Panc1 (cell line): Measurements from ENCODE around the gene PANK1. TPM values are rescaled to one million over a fixed set of nuclear protein-coding genes. Genes with fewer than 3 reads are reported as not detected.

Experiments used
- ATAC-seq: fragments of 200-7000 bp; cut with Tn5 transposase; 2 replicates; pipeline ENCODE4 v1.9.1; 2020; ENCODE audit warnings: mild to moderate bottlenecking, moderate library complexity
- BruUV-seq: library from RNA; stranded (reverse); fragments of 400-500 nt; replicated peaks from 2 replicates; lab custom pipeline; 2021; lab: Mats Ljungman, UMichigan
- CTCF ChIA-PET: fragments of 300-600 bp; sonication (Branson Sonifier 250); formaldehyde crosslinking; loops from one replicate; lab custom pipeline; 2022; ENCODE audit warnings: antibody characterized with exemption; lab: Charles Lee
- POLR2A ChIA-PET: fragments of 300-600 bp; sonication (Branson Sonifier 250); formaldehyde crosslinking; loops from one replicate; lab custom pipeline; 2022; ENCODE audit warnings: antibody characterized with exemption; lab: Charles Lee
- DNase-seq: peaks from one replicate; pipeline ENCODE4 v3.0.0-alpha.2; 2010; ENCODE audit warnings: low read depth, low spot score
- H3K27ac ChIP-seq: 2 replicates; pipeline ENCODE4 v1.5.1; 2011; ENCODE audit warnings: mild to moderate bottlenecking, low read length, inconsistent platforms
- H3K27me3 ChIP-seq: fragments of 200-500 bp; sonication (Bioruptor generic); 2 replicates; pipeline ENCODE4 v1.6.0; 2014; ENCODE audit warnings: low read length, inconsistent platforms; ENCODE audit not compliant: control insufficient read depth, insufficient read depth
- H3K36me3 ChIP-seq: fragments of 200-500 bp; sonication (Bioruptor generic); 2 replicates; pipeline ENCODE4 v1.5.1; 2014; ENCODE audit warnings: inconsistent platforms, mild to moderate bottlenecking, low read length, moderate library complexity; ENCODE audit not compliant: control insufficient read depth, insufficient read depth
- H3K4me1 ChIP-seq: 2 replicates; pipeline ENCODE4 v1.5.1; 2011; ENCODE audit warnings: inconsistent platforms, mild to moderate bottlenecking, low read length, moderate library complexity; ENCODE audit not compliant: control insufficient read depth, insufficient read depth
- H3K4me3 ChIP-seq, 2 experiments: 2 replicates each; pipeline ENCODE4 v1.5.1; 2011 to 2012; ENCODE audit warnings: low read depth in 2 of 2, low read length in 2 of 2, mild to moderate bottlenecking in 2 of 2, inconsistent platforms in 1 of 2, moderate library complexity in 1 of 2
- H3K9me3 ChIP-seq: fragments of 200-500 bp; sonication (Bioruptor generic); 2 replicates; pipeline ENCODE4 v1.5.1; 2014; ENCODE audit warnings: low read depth, mild to moderate bottlenecking, inconsistent platforms, low read length, moderate library complexity; ENCODE audit not compliant: control insufficient read depth, insufficient read depth
- POLR2AphosphoS5 ChIP-seq: IDR thresholded peaks from 2 replicates; pipeline ENCODE4 v1.6.1; 2012; ENCODE audit warnings: mild to moderate bottlenecking, low read depth, low read length, moderate library complexity
- SIN3A ChIP-seq: IDR thresholded peaks from 2 replicates; pipeline ENCODE4 v1.6.1; 2012; ENCODE audit warnings: low read depth, mild to moderate bottlenecking, low read length, moderate library complexity, borderline replicate concordance; ENCODE audit not compliant: insufficient read depth
- TCF7L2 ChIP-seq: IDR thresholded peaks from 2 replicates; pipeline ENCODE4 v1.6.1; 2011; ENCODE audit warnings: mild to moderate bottlenecking, low read depth, low read length, inconsistent platforms
- in situ Hi-C: cut with HindIII; loops from 2 replicates; pipeline ENCODE4 v1.10.0; 2016; ENCODE audit warnings: low sequenced_read_pairs, low pct_unique_long_range_greater_than_20kb
- intact Hi-C: fragments of 100-400 bp; cut with micrococcal nuclease; formaldehyde crosslinking; loops from one replicate; pipeline ENCODE4 v1.10.0; 2022; ENCODE audit not compliant: unreplicated experiment
- total RNA-seq: library from RNA; stranded (reverse); gene quantifications from one replicate; pipeline ENCODE4 v1.2.1, GENCODE V29; 2021; ENCODE audit not compliant: unreplicated experiment
- TF ChIP-seq, protein P1 (sequence below): fragments of 450-650 bp; IDR thresholded peaks from 2 replicates; pipeline ENCODE4 v1.5.1; 2017; ENCODE audit warnings: mild to moderate bottlenecking
- TF ChIP-seq, protein P2 (sequence below), 2 experiments: IDR thresholded peaks; 2 replicates each; pipeline ENCODE4 v1.6.1; 2011 to 2012; ENCODE audit warnings: low read depth in 2 of 2, control low read depth in 1 of 2, low read length in 1 of 2, mild to moderate bottlenecking in 1 of 2, moderate library complexity in 1 of 2; ENCODE audit not compliant: insufficient read depth in 1 of 2

PANK1 gene
- total RNA-seq, 1 experiment from 2014 or later, result 11.0 TPM

DNA sequence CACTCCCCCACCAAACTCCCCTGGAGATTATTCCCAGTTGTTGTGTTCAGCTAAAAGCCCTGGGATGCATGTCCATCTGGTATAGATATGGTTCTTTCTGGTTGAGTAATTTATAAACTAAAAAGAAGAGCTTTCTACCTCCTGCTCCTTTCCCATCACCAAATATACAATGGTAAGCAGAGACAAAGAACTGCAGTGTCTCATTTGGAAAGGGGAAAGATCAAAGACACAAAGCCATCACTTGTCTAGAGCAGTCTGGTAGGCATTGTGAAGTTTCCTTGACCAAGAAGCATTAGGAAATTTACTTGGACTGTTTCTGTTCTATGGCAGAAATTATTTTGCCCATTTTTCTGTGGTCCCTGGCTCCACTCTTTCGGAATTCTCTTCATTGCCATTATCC lies 24.9 kb upstream of the PANK1 start:
- CTCF ChIA-PET, result no interaction called here
- in situ Hi-C loops, result no loop called here
- no peak for ATAC-seq

DNA sequence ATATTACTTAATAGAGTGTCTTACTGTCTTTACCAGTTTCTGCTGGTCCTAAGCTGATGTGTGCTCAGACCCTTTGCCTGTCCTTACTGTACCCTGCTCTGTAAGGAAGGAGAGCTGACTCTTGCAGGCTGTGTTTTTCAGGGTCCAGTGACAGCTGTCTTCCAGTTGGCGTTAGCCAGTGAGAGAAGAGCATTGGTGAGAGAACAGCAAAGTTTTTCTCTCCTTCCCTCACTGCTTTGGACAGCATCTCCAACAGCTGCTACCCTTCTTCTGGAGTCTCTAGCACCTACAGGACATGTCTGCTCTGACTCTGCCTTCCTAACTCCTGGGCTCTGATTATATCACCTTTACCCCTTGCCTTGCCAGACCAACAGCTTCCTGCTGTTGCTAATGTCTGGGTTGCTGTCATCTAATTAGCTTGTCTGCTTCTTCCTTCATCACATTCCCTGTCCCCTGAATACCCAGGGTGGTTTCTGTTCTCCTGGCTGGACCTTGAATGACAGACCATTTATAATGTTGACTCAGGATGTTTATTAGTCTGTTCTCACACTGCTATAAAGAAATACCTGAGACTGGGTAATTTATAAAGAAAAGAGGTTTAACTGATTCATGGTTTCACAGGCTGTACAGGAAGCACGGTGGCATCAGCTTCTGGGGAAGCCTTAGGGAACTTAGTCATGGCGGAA lies 23.5 kb upstream of the PANK1 start:
- intact Hi-C loops, result no loop called here
- TF ChIP-seq, protein P1, sequence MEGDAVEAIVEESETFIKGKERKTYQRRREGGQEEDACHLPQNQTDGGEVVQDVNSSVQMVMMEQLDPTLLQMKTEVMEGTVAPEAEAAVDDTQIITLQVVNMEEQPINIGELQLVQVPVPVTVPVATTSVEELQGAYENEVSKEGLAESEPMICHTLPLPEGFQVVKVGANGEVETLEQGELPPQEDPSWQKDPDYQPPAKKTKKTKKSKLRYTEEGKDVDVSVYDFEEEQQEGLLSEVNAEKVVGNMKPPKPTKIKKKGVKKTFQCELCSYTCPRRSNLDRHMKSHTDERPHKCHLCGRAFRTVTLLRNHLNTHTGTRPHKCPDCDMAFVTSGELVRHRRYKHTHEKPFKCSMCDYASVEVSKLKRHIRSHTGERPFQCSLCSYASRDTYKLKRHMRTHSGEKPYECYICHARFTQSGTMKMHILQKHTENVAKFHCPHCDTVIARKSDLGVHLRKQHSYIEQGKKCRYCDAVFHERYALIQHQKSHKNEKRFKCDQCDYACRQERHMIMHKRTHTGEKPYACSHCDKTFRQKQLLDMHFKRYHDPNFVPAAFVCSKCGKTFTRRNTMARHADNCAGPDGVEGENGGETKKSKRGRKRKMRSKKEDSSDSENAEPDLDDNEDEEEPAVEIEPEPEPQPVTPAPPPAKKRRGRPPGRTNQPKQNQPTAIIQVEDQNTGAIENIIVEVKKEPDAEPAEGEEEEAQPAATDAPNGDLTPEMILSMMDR, result no peak
- no peak for TF ChIP-seq POLR2AphosphoS5
- TF ChIP-seq TCF7L2, result no peak
- TF ChIP-seq, protein P2, sequence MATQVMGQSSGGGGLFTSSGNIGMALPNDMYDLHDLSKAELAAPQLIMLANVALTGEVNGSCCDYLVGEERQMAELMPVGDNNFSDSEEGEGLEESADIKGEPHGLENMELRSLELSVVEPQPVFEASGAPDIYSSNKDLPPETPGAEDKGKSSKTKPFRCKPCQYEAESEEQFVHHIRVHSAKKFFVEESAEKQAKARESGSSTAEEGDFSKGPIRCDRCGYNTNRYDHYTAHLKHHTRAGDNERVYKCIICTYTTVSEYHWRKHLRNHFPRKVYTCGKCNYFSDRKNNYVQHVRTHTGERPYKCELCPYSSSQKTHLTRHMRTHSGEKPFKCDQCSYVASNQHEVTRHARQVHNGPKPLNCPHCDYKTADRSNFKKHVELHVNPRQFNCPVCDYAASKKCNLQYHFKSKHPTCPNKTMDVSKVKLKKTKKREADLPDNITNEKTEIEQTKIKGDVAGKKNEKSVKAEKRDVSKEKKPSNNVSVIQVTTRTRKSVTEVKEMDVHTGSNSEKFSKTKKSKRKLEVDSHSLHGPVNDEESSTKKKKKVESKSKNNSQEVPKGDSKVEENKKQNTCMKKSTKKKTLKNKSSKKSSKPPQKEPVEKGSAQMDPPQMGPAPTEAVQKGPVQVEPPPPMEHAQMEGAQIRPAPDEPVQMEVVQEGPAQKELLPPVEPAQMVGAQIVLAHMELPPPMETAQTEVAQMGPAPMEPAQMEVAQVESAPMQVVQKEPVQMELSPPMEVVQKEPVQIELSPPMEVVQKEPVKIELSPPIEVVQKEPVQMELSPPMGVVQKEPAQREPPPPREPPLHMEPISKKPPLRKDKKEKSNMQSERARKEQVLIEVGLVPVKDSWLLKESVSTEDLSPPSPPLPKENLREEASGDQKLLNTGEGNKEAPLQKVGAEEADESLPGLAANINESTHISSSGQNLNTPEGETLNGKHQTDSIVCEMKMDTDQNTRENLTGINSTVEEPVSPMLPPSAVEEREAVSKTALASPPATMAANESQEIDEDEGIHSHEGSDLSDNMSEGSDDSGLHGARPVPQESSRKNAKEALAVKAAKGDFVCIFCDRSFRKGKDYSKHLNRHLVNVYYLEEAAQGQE (IDR thresholded peaks at IDR 0.05; ENCODE audit: insufficient read depth in 1 of 2, low read depth in 2 of 2, low read length in 1 of 2), result no peak
- TF ChIP-seq SIN3A, result no peak
- Histone ChIP-seq H3K4me1 (no peaks in the 10 kb centered on the region), H3K27ac (no peak overlapping the region), H3K4me3 (no peak overlapping the region), H3K27me3 (no peaks in the 10 kb centered on the region; the same call in 1 of the 2 replicates), H3K9me3 (no peaks in the 10 kb centered on the region), H3K36me3 (no peaks in the 10 kb centered on the region)
- in situ Hi-C loops, result no loop called here
- no peak; the same call in 1 of the 2 replicates for ATAC-seq
- ChIA-PET POLR2A (no interaction called here), CTCF (no interaction called here)
- no peak for DNase-seq
- no TSS peak for BruUV-seq

More for the DNA sequence above, 24.9 kb upstream of the PANK1 start:
- no TSS peak for BruUV-seq
- intact Hi-C loops, result no loop called here
- Histone ChIP-seq H3K36me3 (no peaks in the 10 kb centered on the region), H3K27me3 (no peaks in the 10 kb centered on the region; the same call in 1 of the 2 replicates), H3K4me1 (no peaks in the 10 kb centered on the region), H3K9me3 (no peaks in the 10 kb centered on the region), H3K4me3 (no peak overlapping the region), H3K27ac (no peak overlapping the region)
- POLR2A ChIA-PET, result no interaction called here
- no peak for DNase-seq
- TF ChIP-seq POLR2AphosphoS5 (no peak), SIN3A (no peak)

DNA sequence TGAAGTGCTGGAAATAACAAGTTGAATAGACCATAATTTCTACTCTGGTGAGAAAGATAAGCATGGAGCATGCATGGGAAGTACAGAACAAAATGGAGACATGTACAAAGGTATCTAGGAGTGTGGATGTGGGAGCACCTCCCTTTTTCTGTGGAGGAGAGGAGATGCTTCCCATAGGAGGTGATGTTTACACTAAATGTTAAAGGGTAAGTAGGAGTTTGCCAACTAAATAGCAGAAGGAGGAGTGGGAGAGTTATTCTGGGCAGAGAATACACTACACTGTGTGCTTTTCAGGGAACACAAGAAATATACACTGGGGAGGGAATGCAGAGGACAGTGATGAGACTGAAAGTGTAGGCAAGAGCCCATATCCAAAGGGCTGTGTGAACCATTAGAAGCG lies 21.1 kb upstream of the PANK1 start:
- H3K27ac ChIP-seq, result no peak overlapping the region
- no peak overlapping the region for H3K4me3 ChIP-seq
- CTCF ChIA-PET, result no interaction called here
- H3K27me3 ChIP-seq, result peaks cover 2% of the 10 kb centered on the region; the same call in 1 of the 2 replicates
- H3K36me3 ChIP-seq, result no peaks in the 10 kb centered on the region
- intact Hi-C loops, result no loop called here
- ATAC-seq, result no peak
- in situ Hi-C loops, result no loop called here
- TF ChIP-seq, protein P2 (IDR thresholded peaks at IDR 0.05; ENCODE audit: insufficient read depth in 1 of 2, low read depth in 2 of 2, low read length in 1 of 2), result no peak
- TF ChIP-seq TCF7L2 (no peak), SIN3A (no peak)
- TF ChIP-seq, protein P1, result no peak
- no peaks in the 10 kb centered on the region for H3K9me3 ChIP-seq
- POLR2A ChIA-PET, result no interaction called here
- no TSS peak for BruUV-seq
- no peaks in the 10 kb centered on the region for H3K4me1 ChIP-seq
- no peak for DNase-seq
